ENCODE results near the gene CMIP.
"Not testable (repeated sequence)": the region's sequence is repeated elsewhere in the genome, so short reads cannot be mapped to it uniquely, and the experiment has no call there.

Gene CMIP

GRCh38 chr16:81673432-81673831 lies 228.8 kb downstream of the CMIP start:
- DNase-seq: no peak

- DNase-seq: no peak
These were observed 231.1 kb downstream of the CMIP start for GRCh38 chr16:81675662-81676061.

- DNase-seq: no peak
These were observed 231.7 kb downstream of the CMIP start for GRCh38 chr16:81676066-81676882.

DNA sequence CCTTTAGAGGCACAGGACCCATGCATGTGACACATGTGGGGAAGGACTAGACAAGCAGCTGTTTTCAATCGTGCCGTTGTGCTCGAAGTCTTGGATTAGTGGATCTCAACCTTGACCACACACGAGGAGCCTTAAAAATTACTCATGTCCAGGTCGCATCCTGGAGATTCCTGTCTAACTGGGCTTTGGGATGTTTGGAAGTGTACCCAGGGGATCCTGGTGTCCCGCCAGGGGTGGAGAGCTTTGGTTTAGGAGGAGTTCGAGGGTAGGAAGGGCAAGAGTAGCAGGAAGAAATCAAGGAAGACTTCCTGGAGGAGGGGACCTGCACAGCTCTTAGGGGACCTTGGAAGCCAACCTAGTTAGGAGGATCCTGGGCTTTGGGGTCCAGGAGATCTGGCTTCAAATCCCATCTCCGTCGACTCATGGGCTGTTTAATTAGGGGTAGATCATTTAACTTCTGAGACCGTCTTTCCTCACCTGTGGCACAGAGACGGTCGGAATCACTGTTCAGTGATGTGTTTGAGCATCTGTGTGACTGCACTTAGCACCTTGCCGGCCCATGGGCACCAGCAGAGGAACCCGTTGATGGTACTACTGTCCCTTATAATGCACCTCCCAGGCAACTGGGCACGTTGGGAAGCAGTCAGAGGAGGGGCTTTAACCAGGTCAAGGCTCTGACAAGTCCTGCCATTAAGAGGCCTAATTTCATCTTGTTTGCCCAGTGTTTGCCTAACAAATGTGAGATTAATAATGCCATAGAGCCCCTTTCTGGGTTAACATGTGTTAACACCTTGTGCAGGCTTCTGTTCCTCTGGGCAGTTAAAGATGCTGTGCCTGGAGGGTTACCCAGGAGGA lies 232.5 kb downstream of the CMIP start:
- DNase-seq: no peak

- no peak for DNase-seq
These were observed 233.9 kb downstream of the CMIP start for GRCh38 chr16:81678326-81679095.

DNA sequence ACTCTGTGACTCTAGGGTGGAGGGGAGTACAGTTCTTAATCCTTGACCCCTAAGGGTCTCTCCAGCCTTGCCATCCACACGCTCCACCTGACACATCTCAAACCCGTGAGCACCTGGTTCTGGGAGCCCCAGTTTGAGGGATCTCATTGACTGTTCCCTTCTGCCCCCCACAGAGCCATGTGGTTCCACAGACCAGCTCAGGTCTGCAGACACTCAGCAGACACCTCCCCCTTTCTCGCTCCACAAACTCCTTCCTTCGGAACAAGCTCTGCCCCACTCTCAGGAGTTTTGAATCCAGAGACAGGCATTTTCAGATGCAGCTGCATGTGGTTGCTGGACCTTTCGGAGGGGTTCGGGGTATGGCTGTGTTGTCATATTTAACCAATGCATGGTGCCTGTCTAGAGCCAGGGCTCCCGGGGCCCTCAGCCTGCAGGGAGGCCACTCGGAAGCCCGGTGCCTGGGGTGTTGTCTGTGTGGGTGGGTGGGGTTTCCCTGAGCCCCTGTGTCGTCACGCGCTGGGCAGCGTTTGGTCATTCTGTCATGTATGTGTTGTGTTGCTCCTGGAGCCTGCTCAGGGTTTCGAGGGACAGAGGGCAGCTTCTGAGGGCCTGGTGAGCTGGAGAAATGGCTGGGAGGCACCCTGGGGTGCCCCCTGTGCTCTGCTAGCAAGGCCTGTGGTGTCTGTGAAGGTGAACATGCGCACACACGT lies 235.3 kb downstream of the CMIP start:
- no peak for DNase-seq

DNA sequence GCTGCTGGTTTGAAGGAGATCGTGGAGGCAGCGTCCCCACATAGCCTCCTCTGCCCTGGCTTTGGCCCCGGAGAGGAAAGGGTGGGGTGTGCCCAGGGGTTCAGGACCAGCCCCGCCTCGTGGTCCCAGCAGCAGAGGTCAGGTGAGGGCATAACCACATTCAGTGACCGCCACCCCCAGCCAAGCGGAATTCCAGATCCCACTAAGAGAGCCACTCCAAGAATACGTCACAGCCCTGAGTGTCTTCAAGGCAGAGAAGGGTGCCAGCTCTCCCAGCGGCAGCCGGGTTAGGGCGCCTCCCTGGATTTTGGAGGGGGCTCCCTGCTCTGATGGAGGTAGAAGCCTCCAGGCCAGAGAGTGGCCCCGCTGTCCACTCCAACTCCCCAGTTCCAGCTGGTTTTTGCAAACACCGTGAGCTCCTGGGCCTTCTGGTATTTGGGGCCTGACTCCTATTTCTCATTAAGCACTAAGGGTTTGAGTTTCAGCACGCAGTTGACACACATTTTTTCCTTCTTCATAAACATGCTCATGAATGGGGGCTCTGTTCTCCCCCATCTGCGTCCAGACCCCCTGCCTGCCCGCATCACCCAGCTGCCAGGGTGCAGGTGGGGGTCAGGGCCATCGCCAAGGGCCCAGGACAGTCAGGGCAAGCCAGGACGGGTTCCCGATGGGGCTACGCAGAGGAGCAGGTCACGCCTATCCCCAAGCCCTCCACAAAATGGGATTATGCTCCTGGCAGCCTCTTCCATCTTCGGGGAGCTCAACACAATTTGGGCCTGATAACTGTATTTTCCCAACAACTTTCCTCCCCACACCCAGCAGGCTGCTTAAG lies 236.1 kb downstream of the CMIP start:
- DNase-seq: no peak

DNA sequence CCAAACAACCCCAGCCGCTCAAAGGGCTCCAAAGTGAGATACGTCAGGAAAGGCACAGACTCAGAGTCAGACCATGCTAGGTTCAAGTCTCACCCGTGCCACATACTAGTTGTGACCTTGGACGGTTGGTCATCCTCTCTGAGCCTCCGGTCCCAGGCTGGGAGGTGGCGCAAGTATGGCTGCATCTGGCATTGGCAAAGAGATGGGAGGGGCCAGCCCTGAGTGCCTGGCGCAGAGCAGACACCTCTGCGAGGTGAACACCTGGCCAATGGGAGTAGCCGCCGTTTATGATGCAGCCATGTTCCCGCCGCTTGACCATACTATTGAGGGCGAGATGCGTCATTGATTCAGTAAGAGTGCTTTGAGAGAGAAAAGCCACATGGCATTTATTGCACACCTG lies 236.7 kb downstream of the CMIP start:
- no peak for DNase-seq

DNA sequence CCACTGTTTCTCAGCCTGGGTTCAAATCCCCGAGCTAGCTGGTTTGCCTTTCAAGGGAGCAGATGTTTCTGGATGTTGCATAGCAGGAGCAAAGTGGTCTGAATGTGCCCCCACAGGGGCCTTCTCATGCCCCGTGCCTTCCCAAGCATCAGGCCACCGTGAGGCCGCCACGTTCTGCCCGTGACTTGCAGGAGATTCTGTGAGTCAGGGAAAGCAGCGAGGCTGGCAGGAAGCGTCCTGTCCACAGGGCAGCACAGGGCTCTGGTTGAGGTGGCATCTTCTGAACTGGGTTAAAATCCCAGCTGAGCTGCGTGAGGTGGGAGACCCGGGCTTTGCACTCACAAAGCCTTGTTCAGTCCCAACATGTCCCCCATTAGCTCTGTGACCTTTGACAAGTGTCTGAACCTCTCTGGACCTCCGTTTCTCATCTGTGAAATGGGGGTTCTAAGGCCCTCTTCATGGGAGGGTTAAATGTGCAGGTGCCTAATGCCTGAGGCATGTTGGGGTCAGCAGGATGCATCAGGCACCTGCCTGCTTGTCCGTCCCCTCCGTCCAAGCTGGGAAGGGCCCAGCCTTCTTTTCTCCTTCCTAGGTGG lies 239.7 kb downstream of the CMIP start:
- no peak for DNase-seq

- DNase-seq: no peak
These were observed 240.3 kb downstream of the CMIP start for GRCh38 chr16:81684901-81685300.

DNA sequence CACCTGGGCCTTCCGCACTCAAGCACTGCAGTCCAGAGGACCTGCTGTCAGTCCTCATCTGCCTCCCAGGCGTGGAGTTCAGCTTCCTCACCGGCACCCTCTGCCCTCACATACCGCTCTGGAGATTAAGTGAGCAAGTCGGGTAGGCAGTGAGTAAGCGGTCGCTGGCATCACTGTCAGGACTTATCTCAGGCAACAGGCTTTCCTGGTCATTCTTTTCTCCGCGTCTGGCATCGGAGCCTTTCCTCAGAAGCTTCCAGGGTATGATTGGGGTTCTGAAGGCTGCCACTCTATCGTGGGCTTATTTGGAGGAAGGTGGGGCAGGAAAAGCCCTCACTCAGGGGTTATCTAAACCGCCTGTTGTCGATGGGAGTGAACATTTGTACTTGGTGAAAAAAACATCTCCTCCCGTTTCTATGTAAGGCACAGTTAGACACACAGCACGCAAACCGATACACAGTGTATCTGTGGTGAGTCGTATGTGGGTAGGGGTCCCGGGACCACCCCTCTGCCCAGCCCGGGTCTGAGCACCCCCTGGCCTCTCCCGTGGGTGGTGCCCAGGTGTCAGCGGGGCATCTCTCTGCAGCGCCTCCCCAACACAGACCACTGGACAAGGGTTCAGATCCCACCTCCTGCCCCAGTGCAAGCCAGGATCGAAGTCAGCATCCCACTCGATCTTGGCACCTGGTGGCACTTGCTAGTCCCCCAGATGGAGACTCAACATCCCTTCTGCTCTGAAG lies 242.0 kb downstream of the CMIP start:
- DNase-seq: no peak

GRCh38 chr16:81687131-81687456 lies 242.5 kb downstream of the CMIP start:
- no peak for DNase-seq

- DNase-seq: no peak
These were observed 243.6 kb downstream of the CMIP start for GRCh38 chr16:81688182-81688581.

DNA sequence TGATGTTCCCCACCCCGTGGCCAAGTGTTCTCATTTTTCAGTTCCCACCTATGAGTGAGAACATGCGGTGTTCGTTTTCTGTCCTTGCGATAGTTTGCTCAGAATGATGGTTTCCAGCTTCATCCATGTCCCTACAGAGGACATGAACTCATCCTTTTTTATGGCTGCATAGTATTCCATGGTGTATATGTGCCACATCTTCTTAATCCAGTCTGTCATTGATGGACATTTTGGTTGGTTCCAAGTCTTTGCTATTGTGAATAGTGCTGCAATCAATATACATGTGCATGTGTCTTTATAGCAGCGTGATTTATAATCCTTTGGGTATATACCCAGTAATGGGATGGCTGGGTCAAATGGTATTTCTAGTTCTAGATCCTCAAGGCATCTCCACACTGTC lies 244.2 kb downstream of the CMIP start:
- DNase-seq: not testable (repeated sequence)

DNA sequence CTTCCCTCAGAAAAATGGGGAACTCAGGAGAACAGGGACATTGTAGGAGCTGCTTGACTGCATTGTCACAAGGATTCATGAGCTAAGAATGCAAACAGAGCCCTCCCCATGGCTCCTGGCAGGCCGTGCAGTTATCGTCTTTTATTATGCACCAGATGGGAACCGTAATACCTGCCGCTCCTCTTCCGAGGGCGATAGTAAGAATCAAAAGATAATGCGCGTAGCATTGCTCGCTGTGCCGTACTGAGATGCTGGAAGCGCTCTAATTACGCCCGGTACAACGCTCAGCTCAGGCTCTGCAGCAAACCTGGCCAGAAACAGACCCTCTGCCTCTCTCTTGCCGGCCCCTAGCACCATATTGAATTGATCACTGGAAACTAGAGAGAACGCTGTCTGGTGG lies 247.4 kb downstream of the CMIP start:
- no peak for DNase-seq

- no peak for DNase-seq
These were observed 248.0 kb downstream of the CMIP start for GRCh38 chr16:81692571-81692970.

- DNase-seq: no peak
These were observed 248.6 kb downstream of the CMIP start for GRCh38 chr16:81693041-81693743.

- DNase-seq: no peak
These were observed 249.2 kb downstream of the CMIP start for GRCh38 chr16:81693744-81694303.

- no peak for DNase-seq
These were observed 250.1 kb downstream of the CMIP start for GRCh38 chr16:81694494-81695280.

Measured in SHP77 (cell line).